Adipose tissue (tissue), 3 donors: ENCODE measurements around the gene ADAMTSL3. TPM values are rescaled to one million over a fixed set of nuclear protein-coding genes. Genes with fewer than 3 reads are reported as not detected.
"Not testable (repeated sequence)": the region's sequence is repeated elsewhere in the genome, so short reads cannot be mapped to it uniquely, and the experiment has no call there.

Experiments used
- H3K27ac ChIP-seq: one replicate; pipeline ENCODE4 v1.5.1; 2013; ENCODE audit warnings: low read depth, low read length
- WGBS, 3 donors: extraction: QIAGEN DNeasy Blood & Tissue Kit; methylation state at CpG; one replicate each; pipeline ENCODE4 v1.1.7; 2013; 5-methylcytosine and 5-hydroxymethylcytosine counted together
- polyA plus RNA-seq, 3 donors: library from polyadenylated mRNA; stranded (reverse); fragments of 200-250 nt; gene quantifications; one replicate each; pipeline ENCODE4 v1.2.3, GENCODE V29; 2013
- donor health status: healthy with polysubstance abuse.
- donor health status: Bipolar disorder and iron deficiency.
- donor health status: healthy.

ADAMTSL3 gene
- polyA plus RNA-seq, 3 donors = 2.3 to 7.9 (median 3.7) TPM

DNA sequence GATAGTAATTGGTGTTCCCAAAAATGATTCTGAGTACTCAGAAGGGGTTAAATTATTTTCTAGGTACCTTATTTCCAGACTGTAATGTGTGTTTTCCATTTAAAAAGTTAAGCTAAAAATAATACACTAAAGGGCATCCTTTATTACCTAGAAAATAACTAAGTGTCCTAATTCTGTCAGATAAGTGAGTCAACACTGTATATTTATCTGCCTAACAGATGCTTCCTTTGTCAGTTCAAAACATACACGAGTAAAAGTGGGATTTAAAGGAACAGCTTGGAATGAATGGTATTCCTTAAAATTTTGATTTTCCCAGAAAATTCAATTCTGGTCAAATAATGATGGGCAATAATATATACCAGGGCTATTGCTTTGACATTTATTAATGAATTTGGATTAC is 78.3 kb downstream of the ADAMTSL3 start:
- WGBS, 3 donors = 18 to 41% (median 39%) methylated on average over 1 of the region's 1 CpG

DNA sequence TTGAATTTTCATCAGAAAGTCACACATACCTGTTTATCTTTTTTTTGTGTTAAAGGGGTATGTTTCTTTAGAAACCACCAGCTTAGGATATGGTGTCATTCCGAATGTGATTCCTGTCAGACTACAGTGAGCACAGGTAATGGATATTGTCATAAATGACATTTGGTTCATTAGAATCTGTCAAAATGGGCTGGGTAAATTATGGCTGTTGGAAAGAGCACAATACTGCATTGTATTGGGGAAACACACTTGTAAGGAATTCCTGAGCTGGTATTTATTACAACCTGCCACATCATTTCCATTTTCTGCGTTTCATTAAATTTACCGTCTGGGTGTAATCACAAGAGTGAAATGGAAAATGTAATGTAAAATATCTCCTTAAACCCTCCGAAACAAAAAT is 78.8 kb downstream of the ADAMTSL3 start:
- H3K27ac ChIP-seq = no peak overlapping the region
- 68 to 93% (median 91%) methylated on average over 4 of the region's 4 CpGs for WGBS, 3 donors

More for the DNA sequence above, 78.3 kb downstream of the ADAMTSL3 start:
- H3K27ac ChIP-seq = no peak overlapping the region

DNA sequence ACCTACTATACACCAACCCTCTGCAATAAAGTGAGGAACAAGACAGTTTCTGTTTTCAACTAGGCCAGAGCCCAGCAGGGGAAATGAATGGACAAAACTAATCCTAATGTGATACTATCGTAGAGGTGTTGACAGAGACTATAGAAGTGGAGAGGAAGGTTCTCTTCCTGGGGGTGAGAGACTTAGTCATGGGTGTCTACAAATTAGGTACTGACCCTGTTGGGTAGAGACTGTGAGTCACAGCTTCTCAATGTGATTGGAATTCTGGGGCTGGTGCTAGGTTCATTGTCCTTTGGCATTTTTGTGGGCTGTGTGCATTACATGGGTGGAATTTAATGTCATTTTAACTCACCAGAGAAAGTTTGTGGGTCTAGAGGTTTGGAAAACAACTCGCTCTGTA is 79.3 kb downstream of the ADAMTSL3 start:
- 90 to 95% (median 93%) methylated on average over 2 of the region's 2 CpGs for WGBS, 3 donors
- H3K27ac ChIP-seq = no peak overlapping the region

DNA sequence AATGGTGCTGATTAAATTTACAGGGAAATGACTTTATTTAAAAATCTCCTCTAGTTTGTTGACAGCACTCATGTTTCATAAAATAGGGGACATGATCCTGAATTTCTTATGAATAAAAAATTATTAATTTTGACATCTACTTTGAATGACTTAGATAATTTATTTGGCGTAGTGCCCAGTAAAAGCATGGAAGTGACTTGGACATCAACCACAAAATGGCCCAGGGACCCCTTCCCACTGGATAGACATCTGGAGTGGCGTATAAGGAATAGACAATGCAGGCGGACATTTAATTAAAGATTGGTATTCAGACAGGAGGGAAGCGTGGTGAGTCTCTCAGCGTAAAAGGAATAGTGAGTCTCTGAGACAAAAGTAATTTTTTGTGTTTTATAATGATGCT is 79.8 kb downstream of the ADAMTSL3 start:
- H3K27ac ChIP-seq = no peak overlapping the region
- WGBS, 3 donors = 93 to 96% (median 95%) methylated on average over 5 of the region's 5 CpGs

- WGBS, 3 donors = 47 to 72% (median 65%) methylated on average over 3 of the region's 3 CpGs
These were observed 80.6 kb downstream of the ADAMTSL3 start for GRCh38 chr15:83734487-83734886.

DNA sequence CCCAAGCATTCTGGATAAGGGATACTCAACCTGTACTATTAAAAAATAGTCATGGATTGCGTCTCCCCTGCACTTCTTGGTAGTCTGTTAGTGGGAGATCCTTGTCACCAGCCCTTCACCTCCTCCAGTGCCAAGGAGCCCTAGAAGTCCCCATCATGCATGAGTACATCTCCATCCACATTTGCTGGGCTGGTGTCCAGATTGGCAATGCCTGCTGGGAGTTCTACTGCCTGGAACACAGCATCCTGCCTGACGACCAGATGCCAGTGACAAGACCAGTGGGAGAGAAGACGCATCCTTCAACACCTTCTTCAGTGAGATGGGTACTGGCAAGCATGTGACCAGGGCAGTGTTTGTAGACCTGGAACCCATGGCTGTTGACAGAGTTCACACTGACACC is 85.7 kb downstream of the ADAMTSL3 start:
- 63 to 94% (median 64%) methylated on average over 3 of the region's 3 CpGs for WGBS, 3 donors

More at GRCh38 chr15:83734487-83734886, 80.6 kb downstream of the ADAMTSL3 start:
- no peak overlapping the region for H3K27ac ChIP-seq

DNA sequence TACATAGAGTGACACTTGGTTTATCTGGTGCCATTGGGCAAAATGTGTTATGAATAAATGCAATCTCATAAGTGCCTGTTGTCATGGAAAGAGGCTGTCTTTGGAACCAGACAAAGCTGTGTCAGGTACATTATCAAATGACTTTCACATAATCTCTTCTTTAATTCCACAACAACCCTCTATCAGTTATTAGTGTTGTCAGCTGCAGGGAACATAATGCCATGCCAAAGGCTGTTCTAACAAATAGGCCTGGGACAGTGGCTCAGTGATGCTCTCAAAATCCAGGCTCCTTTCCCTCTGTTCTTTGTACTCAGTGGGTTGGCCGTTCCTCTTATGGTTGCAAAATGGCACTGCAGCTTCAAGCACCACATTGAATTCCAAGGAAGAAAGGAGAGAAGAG is 91.8 kb downstream of the ADAMTSL3 start:
- WGBS, 3 donors = 73 to 94% (median 90%) methylated on average over 1 of the region's 1 CpG
- H3K27ac ChIP-seq = no peak overlapping the region

More for the DNA sequence above, 85.7 kb downstream of the ADAMTSL3 start:
- no peak overlapping the region for H3K27ac ChIP-seq

DNA sequence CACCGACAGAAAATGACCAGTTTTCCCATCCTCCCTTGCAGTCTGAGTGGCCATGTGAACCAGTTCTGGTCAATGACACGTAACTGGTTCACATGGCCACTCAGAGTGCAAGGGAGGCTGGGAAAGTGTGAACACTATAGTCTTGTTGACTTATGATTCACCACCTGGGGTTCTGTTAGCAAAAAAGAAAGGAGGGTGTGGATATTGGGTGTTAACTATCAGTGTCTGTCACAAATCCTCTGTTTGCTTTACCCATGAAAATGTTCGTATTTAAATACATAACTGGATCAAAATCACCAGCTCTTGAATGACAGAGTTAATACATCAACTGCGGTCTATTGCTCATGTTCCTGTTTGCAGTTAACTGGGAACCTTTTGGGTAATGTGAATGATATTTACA is 92.3 kb downstream of the ADAMTSL3 start:
- no peak overlapping the region for H3K27ac ChIP-seq
- WGBS, 3 donors = 75 to 92% (median 92%) methylated on average over 4 of the region's 4 CpGs

DNA sequence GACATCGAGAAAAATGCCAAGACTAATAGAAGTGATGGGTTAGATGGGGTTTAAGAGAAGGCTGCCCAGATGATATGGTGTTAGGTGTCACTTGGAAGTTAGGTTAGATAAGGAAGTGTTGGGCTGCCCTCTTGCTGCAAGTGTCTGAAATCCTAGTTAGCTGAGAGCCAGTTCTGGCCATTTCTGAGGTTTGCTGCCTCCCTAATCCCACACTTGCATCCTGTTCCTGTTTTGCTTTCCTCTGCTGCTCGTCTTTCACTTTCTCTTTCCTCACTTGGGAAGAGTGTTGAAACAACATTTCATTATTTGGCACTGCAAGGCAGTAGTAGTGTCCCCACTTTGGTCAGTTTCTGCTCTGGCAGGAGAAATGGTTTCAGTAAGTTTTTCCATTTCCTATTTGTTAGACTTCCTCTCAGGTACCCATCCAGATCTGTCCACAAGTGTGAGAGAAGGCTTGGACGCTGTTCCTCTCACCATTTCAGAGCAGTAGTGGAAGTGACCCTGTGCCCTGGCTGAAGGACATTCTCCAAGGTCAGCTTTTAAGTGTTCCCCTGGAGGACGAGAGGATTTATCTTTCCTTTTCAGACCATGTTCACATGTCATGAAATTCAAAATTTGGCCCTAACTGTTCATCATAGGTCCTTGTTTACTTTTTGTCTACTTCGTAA is 93.3 kb downstream of the ADAMTSL3 start:
- WGBS, 3 donors = 34 to 53% (median 36%) methylated on average over 5 of the region's 5 CpGs
- H3K27ac ChIP-seq = no peak overlapping the region

DNA sequence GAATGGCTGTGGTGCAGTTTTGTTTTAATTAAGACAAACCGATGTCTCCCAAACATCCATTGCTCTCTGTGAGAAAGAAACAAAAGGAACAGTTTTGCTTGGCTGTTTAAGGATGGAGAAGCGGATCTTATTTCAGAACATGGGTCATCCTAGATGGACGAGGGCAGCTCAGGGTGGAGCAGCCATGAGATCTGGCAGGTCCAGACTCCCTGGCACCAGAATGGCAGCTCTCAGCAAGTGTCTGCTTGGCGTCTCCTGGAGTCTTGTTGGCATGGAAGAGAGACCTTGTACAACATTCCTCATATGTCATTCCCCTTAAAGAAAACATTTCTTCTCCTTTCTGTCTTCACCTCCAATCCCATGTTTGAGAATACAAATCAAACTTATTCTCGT is 93.8 kb downstream of the ADAMTSL3 start:
- H3K27ac ChIP-seq = no peak overlapping the region
- WGBS, 3 donors = 69 to 74% (median 73%) methylated on average over 5 of the region's 5 CpGs

DNA sequence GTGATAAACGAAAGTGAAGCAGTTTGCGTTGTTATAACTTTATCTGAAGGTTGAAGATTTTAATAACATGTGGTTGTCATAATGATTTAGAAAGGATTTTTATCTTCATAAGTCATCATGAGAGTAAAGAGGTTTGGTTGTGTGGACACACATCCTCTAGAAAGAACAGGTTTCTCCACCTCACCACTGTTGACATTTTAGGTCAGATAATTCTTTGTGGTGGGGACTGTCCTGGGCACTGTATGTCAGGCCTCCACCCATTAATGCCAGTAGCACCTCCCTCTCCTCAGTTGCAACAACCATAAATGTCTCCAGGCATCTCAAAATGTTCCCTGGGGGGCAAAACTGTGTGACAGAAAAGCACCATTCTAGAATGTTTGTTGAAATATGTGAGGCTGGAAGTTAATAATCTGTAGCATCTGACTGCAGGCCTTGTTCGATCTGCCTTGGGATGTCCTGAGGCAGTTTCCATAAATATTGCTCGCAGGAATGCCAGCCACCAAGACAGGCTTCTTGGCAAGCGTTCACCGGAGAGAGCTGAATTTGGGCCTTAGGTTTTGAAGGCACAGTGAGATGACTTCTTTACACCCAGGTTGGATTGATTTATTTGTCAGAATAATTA is 100.1 kb downstream of the ADAMTSL3 start:
- WGBS, 3 donors = 79 to 90% (median 89%) methylated on average over 6 of the region's 6 CpGs
- H3K27ac ChIP-seq = no peak overlapping the region

- WGBS, 3 donors = 92 to 100% (median 96%) methylated on average over 1 of the region's 1 CpG
- H3K27ac ChIP-seq = not testable (repeated sequence)
These were observed 103.4 kb downstream of the ADAMTSL3 start for GRCh38 chr15:83757291-83757690.

- H3K27ac ChIP-seq = no peak overlapping the region
- WGBS, 3 donors = 97 to 100% (median 99%) methylated on average over 5 of the region's 5 CpGs
These were observed 108.4 kb downstream of the ADAMTSL3 start for GRCh38 chr15:83762367-83762766.

DNA sequence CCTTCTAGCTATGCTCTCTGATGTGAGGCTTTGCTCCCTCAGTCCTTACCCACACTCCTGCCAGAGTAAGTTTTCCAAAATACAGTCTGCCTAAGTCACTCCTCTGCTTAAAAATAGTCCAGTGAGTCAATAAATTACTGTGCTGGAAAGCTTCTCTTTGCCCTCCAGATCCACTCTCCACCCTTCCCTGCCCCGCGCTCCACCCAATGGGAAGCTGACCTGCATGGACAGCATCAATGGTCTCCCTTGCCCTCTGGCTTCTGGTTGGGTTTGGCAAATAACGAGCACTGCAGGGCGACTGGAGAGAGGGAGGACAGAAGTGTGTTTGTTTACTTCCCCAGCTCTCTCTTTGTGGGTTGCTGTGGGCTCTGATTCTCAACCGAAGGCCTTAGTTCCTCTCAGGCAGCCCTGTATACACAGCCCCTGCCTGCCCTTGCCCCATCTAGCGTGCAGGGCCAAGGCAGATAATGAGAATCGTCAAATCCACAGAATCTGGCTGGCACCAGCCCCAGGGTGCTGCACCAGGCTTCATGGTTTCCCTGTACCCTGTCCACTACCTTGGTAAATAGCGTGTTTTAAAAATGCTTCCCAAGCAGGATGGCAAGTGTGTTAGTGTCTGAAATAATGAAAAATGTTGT is 110.4 kb downstream of the ADAMTSL3 start:
- no peak overlapping the region for H3K27ac ChIP-seq
- WGBS, 3 donors = 61 to 72% (median 67%) methylated on average over 8 of the region's 8 CpGs

DNA sequence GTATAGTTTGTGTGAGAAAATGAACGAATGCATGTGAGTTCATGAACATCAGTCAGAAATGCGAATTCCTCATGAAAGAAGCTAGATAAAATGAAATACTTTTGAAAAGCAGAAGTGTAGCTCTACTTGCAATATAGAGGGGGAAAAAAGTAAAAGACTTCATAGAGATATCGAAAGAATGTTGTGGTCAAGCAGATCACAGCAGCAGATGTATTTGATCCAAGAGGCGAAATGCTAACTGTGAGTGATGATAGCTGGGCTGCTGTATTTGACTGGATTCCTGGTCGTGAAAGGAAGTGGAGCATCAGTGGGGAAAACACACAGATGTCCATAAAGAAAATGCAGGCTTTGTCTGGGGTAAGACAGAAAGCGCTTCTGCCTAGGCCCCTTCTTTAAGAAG is 112.4 kb downstream of the ADAMTSL3 start:
- no peak overlapping the region for H3K27ac ChIP-seq
- WGBS, 3 donors = 77 to 84% (median 81%) methylated on average over 6 of the region's 6 CpGs

GRCh38 chr15:83767741-83768140 is 113.8 kb downstream of the ADAMTSL3 start:
- WGBS, 3 donors = 60 to 85% (median 78%) methylated on average over 4 of the region's 4 CpGs
- no peak overlapping the region for H3K27ac ChIP-seq

GRCh38 chr15:83769411-83769999 is 115.6 kb downstream of the ADAMTSL3 start:
- H3K27ac ChIP-seq = no peak overlapping the region
- WGBS, 3 donors = 67 to 76% (median 75%) methylated on average over 1 of the region's 1 CpG

GRCh38 chr15:83775738-83776137 is 121.8 kb downstream of the ADAMTSL3 start:
- H3K27ac ChIP-seq = no peak overlapping the region
- 29 to 71% (median 30%) methylated on average over 3 of the region's 3 CpGs for WGBS, 3 donors

GRCh38 chr15:83776986-83777385 is 123.1 kb downstream of the ADAMTSL3 start:
- WGBS, 3 donors = 94 to 99% (median 94%) methylated on average over 4 of the region's 4 CpGs
- H3K27ac ChIP-seq = no peak overlapping the region
